Left lung (tissue), 10 donors: ENCODE results near the gene IQGAP3. TPM values are rescaled to one million over a fixed set of nuclear protein-coding genes. Genes with fewer than 3 reads are reported as not detected.
A peak's percentile ranks its signal among the peaks of the same experiment; 100 is the strongest.

ENCODE experiments used
- ATAC-seq: fragments of 200-7000 bp; cut with Tn5 transposase; one replicate; pipeline ENCODE4 v1.9.1; 2020; ENCODE audit warnings: moderate library complexity
- DNase-seq, 4 donors: peaks; one replicate each; pipeline ENCODE4 v3.0.0-alpha.2; 2013 to 2020
- H3K27ac ChIP-seq, 2 donors: fragments of 200-600 bp; sonication (generic) in 1 of 2; one replicate each; pipeline versions ENCODE4 v1.5.0 to v1.8.0; 2020 to 2021
- H3K27me3 ChIP-seq, 2 donors: fragments of 200-600 bp; sonication (generic) in 1 of 2; one replicate each; pipeline versions ENCODE4 v1.5.0 to v1.8.0; 2020 to 2021
- H3K36me3 ChIP-seq, 2 donors: fragments of 200-600 bp; sonication (generic) in 1 of 2; one replicate each; pipeline versions ENCODE4 v1.5.0 to v1.8.0; 2020 to 2021
- H3K4me1 ChIP-seq, 2 donors: fragments of 200-600 bp; one replicate each; pipeline ENCODE4 v1.8.0; 2021
- H3K4me3 ChIP-seq, 2 donors: fragments of 200-600 bp; sonication (generic) in 1 of 2; one replicate each; pipeline versions ENCODE4 v1.5.0 to v1.8.0; 2020 to 2021; ENCODE audit warnings: mild to moderate bottlenecking in 1 of 2
- H3K9me3 ChIP-seq, 2 donors: fragments of 200-600 bp; sonication (generic) in 1 of 2; one replicate each; pipeline versions ENCODE4 v1.5.0 to v1.8.0; 2020 to 2021
- intact Hi-C, 2 donors: fragments of 100-400 bp; cut with DNase I; formaldehyde crosslinking; loops; one replicate each; pipeline versions ENCODE4 v1.11.2 to v1.14.2; 2022
- polyA plus RNA-seq, 6 donors: library from polyadenylated mRNA; unstranded; fragments of 120-200 nt; gene quantifications; one replicate each; pipeline ENCODE4 v1.2.1, GENCODE V29; 2013; ENCODE audit not compliant: insufficient read length in 6 of 6
- total RNA-seq, 2 donors: library from RNA; stranded (reverse); fragmentation: NEBNext Ultra II Directional; extraction: Animal tissue kit (Norgen Biotek cat#: 25700); gene quantifications; one replicate each; pipeline ENCODE4 v1.2.1, GENCODE V29; 2021
- TF ChIP-seq, protein P1 (sequence below), 2 donors: fragments of 200-600 bp; sonication (generic) in 1 of 2; IDR thresholded peaks; one replicate each; pipeline versions ENCODE4 v1.5.0 to v1.8.0; 2021; ENCODE audit warnings: antibody characterized with exemption in 2 of 2
- donor health status: DM: no; HTN: yes; CAD: no.
- donor health status: DM: no; HTN: no; CAD: no.

The IQGAP3 gene
- total and polyA plus RNA-seq, 8 donors, result 2.8 to 26.7 (median 13.1) TPM

DNA sequence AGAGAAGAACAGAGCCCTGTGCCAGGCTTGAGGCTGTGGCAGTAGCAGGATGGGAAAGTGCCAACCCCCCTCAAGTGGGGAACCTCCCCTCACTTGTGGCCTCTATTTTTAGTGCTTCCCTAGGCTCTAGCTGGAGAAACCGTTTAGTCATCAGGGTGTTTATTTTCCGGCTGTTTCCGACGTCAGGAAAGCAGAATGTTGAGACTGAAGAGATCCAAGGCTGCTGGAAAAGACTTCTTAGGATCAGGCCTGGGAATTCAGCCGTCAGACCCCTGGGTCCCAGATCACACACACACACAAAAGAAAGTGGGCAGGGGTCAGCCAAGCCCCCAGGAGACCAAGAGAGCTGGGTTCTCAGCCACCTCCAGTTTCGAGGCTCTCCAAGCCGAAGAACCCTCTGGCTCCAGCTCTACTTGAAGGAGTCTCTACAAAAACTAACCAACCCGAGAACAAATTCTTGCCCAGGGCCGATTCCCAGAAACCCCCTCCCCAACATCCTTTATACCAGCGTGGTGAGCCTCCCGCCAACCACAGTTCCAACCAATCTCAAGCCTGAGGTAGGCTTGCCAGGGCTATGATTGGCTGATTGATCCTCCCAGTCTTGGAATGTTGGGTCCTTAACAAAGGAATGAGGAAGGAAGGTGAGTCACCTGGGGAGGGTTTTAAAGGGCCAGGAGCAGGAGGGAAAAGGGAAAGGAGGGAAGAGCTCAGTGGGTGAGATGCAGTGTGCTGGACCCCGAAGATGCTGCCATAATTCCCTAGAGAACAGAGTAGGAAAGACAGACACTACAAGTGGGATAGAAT is 69.3 kb downstream of the IQGAP3 start:
- DNase-seq, result peak in 2 of 4 donors; percentile 86 to 87
- Histone ChIP-seq H3K27ac (peak overlapping the region; percentile 98 to 100), H3K4me1 (peaks cover 43 to 69% of the 10 kb centered on the region in 2 donors), H3K27me3 (no peaks in the 10 kb centered on the region), H3K9me3 (no peaks in the 10 kb centered on the region), H3K4me3 (peak overlapping the region; percentile 3 to 16), H3K36me3 (no peaks in the 10 kb centered on the region)
- intact Hi-C loops, result no loop called here
- TF ChIP-seq, protein P1, sequence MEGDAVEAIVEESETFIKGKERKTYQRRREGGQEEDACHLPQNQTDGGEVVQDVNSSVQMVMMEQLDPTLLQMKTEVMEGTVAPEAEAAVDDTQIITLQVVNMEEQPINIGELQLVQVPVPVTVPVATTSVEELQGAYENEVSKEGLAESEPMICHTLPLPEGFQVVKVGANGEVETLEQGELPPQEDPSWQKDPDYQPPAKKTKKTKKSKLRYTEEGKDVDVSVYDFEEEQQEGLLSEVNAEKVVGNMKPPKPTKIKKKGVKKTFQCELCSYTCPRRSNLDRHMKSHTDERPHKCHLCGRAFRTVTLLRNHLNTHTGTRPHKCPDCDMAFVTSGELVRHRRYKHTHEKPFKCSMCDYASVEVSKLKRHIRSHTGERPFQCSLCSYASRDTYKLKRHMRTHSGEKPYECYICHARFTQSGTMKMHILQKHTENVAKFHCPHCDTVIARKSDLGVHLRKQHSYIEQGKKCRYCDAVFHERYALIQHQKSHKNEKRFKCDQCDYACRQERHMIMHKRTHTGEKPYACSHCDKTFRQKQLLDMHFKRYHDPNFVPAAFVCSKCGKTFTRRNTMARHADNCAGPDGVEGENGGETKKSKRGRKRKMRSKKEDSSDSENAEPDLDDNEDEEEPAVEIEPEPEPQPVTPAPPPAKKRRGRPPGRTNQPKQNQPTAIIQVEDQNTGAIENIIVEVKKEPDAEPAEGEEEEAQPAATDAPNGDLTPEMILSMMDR (IDR thresholded peaks at IDR 0.05), result no peak
- peak; percentile 31 for ATAC-seq

DNA sequence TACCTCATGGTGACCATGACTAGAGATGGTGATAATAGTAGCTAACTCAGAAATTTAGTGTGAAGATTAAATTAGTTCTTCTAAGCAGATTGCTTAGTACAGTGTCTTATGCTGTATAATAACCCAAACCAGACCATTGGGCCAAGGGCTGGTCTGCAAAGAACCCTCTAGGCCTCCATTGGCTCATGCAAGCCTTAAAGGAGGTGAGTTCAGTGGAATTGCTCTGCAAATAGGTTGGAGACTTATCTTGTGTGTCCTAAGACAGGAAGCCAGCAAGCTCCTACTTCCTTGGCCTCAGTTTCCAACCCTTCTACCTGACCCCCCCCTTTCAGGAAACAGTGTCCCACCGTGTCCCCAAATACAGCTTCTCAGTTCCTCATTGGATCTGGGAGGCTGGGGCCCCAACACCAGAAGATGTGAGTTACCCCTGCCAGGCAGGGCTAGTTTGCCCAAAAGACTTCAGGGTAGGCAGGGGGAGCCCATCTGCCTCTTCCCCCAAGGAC is 69.9 kb downstream of the IQGAP3 start:
- intact Hi-C loops, result no loop called here
- H3K27ac ChIP-seq, result peak overlapping the region; percentile 98 to 100
- DNase-seq (peak in 1 of 4 donors; percentile 11), ATAC-seq (no peak)
- TF ChIP-seq, protein P1 (IDR thresholded peaks at IDR 0.05), result no peak
- H3K9me3 ChIP-seq, result no peaks in the 10 kb centered on the region
- no peaks in the 10 kb centered on the region for H3K27me3 ChIP-seq
- peaks cover 48 to 69% of the 10 kb centered on the region in 2 donors for H3K4me1 ChIP-seq
- no peaks in the 10 kb centered on the region for H3K36me3 ChIP-seq
- H3K4me3 ChIP-seq, result peak overlapping the region in 1 of 2 donors; percentile 99

DNA sequence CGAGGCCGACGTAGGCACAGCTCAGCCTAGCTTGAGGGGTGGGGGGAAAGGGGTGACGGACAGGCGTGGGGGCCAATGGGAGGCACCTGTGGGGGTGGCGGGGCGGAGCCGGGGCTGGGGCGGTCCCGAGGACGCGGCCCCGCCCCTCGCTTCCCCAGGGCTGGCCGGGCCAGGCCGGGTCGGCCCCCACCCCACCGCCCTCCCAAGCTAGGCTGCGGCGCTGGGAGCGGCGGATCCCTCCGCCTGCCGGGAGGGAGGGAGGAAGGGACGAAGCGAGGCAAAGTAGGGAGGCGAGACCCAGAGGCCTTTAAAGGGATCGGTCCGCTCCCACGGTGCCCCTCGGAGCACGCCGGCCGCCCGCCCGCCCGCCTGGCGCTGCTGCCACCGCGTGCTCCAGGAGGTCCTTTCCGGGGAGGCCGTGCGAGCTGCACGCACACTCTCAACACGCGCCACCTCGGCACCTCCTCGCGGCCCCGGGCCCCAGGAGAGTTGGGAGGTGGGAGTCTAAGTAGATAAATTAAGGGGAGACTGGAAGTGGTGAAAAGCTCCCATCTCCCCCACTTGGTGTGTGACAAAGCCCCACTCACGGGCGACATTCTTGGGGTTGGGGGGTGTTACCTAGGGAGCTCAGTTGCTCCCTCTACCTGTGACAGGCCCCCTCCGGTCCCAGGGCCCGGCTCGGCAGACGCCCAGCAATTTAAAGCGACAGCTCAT is 71.4 kb downstream of the IQGAP3 start:
- Histone ChIP-seq H3K9me3 (no peaks in the 10 kb centered on the region), H3K4me1 (peaks cover 62 to 80% of the 10 kb centered on the region in 2 donors), H3K27me3 (no peaks in the 10 kb centered on the region), H3K27ac (peak overlapping the region; percentile 98 to 100), H3K4me3 (peak overlapping the region; percentile 93 to 99), H3K36me3 (no peaks in the 10 kb centered on the region)
- TF ChIP-seq, protein P1 (IDR thresholded peaks at IDR 0.05), result peak in 1 of 2 donors; percentile 23
- DNase-seq, result peak; percentile 95 to 97 (median 96)
- peak; percentile 81 for ATAC-seq
- intact Hi-C loops, result no loop called here

DNA sequence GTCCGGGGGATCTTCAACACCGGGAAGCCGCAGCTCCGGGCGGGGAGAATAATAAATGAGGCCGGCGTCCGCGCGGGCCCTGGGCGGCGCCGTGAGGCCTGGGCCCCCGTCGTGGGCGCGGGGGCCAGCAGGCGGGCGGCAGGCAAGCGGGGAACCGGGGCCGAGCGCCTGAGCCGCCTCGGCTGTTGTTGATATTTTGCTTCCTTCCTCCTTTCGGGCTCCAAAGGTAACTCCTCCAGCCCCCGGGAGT is 71.9 kb downstream of the IQGAP3 start, which contains the start of gene MEF2D:
Gene MEF2D (minus strand): TSS at position 233 of the 250 bp plus-strand sequence. CDS start 17,483 bp downstream, outside the sequence.
- Histone ChIP-seq H3K9me3 (no peaks in the 10 kb centered on the region), H3K27ac (peak within 1 kb of the TSS; percentile 98 to 100), H3K36me3 (no peaks in the 10 kb centered on the region), H3K4me1 (peaks cover 64 to 80% of the 10 kb centered on the region in 2 donors), H3K27me3 (no peaks in the 10 kb centered on the region), H3K4me3 (peak within 1 kb of the TSS; percentile 93 to 99)
- intact Hi-C loops, result no loop called here
- no peak for ATAC-seq
- no peak for DNase-seq
- TF ChIP-seq, protein P1 (IDR thresholded peaks at IDR 0.05), result peak in 1 of 2 donors; percentile 2
